H1 (cell line): ENCODE data around the gene POU2F1. TPM values are rescaled to one million over a fixed set of nuclear protein-coding genes. Genes with fewer than 3 reads are reported as not detected.

Experiments used
- CHD1 ChIP-seq: IDR thresholded peaks from 2 replicates; pipeline ENCODE4 v1.6.1; 2012; ENCODE audit warnings: low read depth, low read length, improper control_type of control experiment
- CTBP2 ChIP-seq: IDR thresholded peaks from 2 replicates; pipeline ENCODE4 v1.7.0; 2011; ENCODE audit warnings: borderline replicate concordance, mild to moderate bottlenecking, moderate library complexity, mixed read lengths, low read length; ENCODE audit not compliant: insufficient read depth, insufficient read length
- GABPA ChIP-seq: IDR thresholded peaks from 2 replicates; pipeline ENCODE4 v1.6.1; 2011; ENCODE audit warnings: mild to moderate bottlenecking, low read length, moderate library complexity, borderline replicate concordance; ENCODE audit not compliant: insufficient read depth
- HDAC2 ChIP-seq, 2 experiments: fragments of 300-600 bp in 1 of 2; sonication (generic) in 1 of 2; IDR thresholded peaks; 2 replicates each; pipeline ENCODE4 v1.6.1; 2011 to 2012; ENCODE audit warnings: low read depth in 2 of 2, low read length in 2 of 2, mild to moderate bottlenecking in 2 of 2, moderate library complexity in 2 of 2, borderline replicate concordance in 1 of 2, inconsistent platforms in 1 of 2
- KDM1A ChIP-seq: fragments of 200-600, 300-600 bp; sonication (generic); IDR thresholded peaks from 2 replicates; pipeline ENCODE4 v1.7.1; 2016; ENCODE audit warnings: mild to moderate bottlenecking, low read length, borderline replicate concordance
- POLR2AphosphoS5 ChIP-seq: IDR thresholded peaks from 2 replicates; pipeline ENCODE4 v1.6.1; 2011; ENCODE audit warnings: low read depth, low read length
- RXRA ChIP-seq: IDR thresholded peaks from 2 replicates; pipeline ENCODE4 v1.6.1; 2011; ENCODE audit warnings: low read depth, mild to moderate bottlenecking, low read length, moderate library complexity; ENCODE audit not compliant: insufficient read depth
- SP2 ChIP-seq: IDR thresholded peaks from 2 replicates; pipeline ENCODE4 v1.6.1; 2012; ENCODE audit warnings: mild to moderate bottlenecking, low read length, inconsistent platforms
- YY1 ChIP-seq: IDR thresholded peaks from 2 replicates; pipeline ENCODE4 v1.6.1; 2011; ENCODE audit warnings: low read depth, mild to moderate bottlenecking, low read length
- polyA plus RNA-seq, 7 experiments: library from polyadenylated mRNA; depleted of rRNA in 3 of 7; stranded (reverse) in 5 of 7; unstranded in 2 of 7; fragments of >200 nt in 5 of 7; fragments of 200-250 nt in 2 of 7; gene quantifications; 1 replicate in 5 of 7; 2 replicates in 1 of 7; 4 replicates in 1 of 7; pipeline versions ENCODE4 v1.2.1 to v1.2.3, GENCODE V29; 2011 to 2013; ENCODE audit warnings: missing spikeins in 2 of 7, mixed read lengths in 2 of 7
- total RNA-seq: library from RNA; stranded (reverse); fragmentation: NEBNext Ultra II Directional; extraction: Animal tissue kit (Norgen Biotek cat#: 25700); gene quantifications from 2 replicates; pipeline ENCODE4 v1.2.1, GENCODE V29; 2021
- TF ChIP-seq, protein P1 (sequence below): fragments of 300-600 bp; sonication (generic); IDR thresholded peaks from 2 replicates; pipeline ENCODE4 v1.7.1; 2012; ENCODE audit warnings: low read length, moderate library complexity, mild to moderate bottlenecking, inconsistent platforms; ENCODE audit not compliant: insufficient replicate concordance
- TF ChIP-seq, protein P2 (sequence below): IDR thresholded peaks from 2 replicates; pipeline ENCODE4 v1.6.1; 2012; ENCODE audit warnings: inconsistent platforms

Gene POU2F1
- total and polyA plus RNA-seq, 2 of the 8 experiments (the other 6 are each of a cell fraction or from before 2014, with no cell fraction given) = 37.0 to 57.2 TPM

DNA sequence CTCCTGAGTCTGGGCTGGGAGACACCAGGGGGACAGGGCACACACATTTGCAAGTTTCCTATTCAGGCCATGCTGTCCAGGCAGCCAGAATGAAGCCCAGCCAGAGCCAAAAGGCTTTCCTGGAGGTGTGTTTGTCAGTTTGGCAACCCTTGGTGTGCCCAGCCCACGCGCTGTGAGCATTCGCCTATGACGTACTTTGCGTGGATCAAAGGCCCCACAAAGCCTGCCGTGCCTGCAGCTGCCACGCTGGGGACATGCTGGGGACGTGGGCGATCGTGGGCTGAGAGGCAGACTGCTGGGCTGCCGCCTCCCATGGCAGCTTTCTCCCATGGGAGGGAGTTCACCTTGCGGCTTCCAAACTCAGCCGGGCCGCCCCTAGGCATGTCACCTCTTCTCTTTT lies 240.2 kb downstream of the POU2F1 start (continued):
- TF ChIP-seq, protein P1, sequence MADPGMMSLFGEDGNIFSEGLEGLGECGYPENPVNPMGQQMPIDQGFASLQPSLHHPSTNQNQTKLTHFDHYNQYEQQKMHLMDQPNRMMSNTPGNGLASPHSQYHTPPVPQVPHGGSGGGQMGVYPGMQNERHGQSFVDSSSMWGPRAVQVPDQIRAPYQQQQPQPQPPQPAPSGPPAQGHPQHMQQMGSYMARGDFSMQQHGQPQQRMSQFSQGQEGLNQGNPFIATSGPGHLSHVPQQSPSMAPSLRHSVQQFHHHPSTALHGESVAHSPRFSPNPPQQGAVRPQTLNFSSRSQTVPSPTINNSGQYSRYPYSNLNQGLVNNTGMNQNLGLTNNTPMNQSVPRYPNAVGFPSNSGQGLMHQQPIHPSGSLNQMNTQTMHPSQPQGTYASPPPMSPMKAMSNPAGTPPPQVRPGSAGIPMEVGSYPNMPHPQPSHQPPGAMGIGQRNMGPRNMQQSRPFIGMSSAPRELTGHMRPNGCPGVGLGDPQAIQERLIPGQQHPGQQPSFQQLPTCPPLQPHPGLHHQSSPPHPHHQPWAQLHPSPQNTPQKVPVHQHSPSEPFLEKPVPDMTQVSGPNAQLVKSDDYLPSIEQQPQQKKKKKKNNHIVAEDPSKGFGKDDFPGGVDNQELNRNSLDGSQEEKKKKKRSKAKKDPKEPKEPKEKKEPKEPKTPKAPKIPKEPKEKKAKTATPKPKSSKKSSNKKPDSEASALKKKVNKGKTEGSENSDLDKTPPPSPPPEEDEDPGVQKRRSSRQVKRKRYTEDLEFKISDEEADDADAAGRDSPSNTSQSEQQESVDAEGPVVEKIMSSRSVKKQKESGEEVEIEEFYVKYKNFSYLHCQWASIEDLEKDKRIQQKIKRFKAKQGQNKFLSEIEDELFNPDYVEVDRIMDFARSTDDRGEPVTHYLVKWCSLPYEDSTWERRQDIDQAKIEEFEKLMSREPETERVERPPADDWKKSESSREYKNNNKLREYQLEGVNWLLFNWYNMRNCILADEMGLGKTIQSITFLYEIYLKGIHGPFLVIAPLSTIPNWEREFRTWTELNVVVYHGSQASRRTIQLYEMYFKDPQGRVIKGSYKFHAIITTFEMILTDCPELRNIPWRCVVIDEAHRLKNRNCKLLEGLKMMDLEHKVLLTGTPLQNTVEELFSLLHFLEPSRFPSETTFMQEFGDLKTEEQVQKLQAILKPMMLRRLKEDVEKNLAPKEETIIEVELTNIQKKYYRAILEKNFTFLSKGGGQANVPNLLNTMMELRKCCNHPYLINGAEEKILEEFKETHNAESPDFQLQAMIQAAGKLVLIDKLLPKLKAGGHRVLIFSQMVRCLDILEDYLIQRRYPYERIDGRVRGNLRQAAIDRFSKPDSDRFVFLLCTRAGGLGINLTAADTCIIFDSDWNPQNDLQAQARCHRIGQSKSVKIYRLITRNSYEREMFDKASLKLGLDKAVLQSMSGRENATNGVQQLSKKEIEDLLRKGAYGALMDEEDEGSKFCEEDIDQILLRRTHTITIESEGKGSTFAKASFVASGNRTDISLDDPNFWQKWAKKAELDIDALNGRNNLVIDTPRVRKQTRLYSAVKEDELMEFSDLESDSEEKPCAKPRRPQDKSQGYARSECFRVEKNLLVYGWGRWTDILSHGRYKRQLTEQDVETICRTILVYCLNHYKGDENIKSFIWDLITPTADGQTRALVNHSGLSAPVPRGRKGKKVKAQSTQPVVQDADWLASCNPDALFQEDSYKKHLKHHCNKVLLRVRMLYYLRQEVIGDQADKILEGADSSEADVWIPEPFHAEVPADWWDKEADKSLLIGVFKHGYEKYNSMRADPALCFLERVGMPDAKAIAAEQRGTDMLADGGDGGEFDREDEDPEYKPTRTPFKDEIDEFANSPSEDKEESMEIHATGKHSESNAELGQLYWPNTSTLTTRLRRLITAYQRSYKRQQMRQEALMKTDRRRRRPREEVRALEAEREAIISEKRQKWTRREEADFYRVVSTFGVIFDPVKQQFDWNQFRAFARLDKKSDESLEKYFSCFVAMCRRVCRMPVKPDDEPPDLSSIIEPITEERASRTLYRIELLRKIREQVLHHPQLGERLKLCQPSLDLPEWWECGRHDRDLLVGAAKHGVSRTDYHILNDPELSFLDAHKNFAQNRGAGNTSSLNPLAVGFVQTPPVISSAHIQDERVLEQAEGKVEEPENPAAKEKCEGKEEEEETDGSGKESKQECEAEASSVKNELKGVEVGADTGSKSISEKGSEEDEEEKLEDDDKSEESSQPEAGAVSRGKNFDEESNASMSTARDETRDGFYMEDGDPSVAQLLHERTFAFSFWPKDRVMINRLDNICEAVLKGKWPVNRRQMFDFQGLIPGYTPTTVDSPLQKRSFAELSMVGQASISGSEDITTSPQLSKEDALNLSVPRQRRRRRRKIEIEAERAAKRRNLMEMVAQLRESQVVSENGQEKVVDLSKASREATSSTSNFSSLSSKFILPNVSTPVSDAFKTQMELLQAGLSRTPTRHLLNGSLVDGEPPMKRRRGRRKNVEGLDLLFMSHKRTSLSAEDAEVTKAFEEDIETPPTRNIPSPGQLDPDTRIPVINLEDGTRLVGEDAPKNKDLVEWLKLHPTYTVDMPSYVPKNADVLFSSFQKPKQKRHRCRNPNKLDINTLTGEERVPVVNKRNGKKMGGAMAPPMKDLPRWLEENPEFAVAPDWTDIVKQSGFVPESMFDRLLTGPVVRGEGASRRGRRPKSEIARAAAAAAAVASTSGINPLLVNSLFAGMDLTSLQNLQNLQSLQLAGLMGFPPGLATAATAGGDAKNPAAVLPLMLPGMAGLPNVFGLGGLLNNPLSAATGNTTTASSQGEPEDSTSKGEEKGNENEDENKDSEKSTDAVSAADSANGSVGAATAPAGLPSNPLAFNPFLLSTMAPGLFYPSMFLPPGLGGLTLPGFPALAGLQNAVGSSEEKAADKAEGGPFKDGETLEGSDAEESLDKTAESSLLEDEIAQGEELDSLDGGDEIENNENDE = no peak
- TF ChIP-seq KDM1A (no peak), POLR2AphosphoS5 (no peak), YY1 (no peak), GABPA (no peak), SP2 (no peak), HDAC2 (IDR thresholded peaks at IDR 0.05; ENCODE audit: borderline replicate concordance in 1 of 2, low read depth in 2 of 2, low read length in 2 of 2) (no peak), RXRA (no peak), CHD1 (no peak), CTBP2 (no peak)
- TF ChIP-seq, protein P2, sequence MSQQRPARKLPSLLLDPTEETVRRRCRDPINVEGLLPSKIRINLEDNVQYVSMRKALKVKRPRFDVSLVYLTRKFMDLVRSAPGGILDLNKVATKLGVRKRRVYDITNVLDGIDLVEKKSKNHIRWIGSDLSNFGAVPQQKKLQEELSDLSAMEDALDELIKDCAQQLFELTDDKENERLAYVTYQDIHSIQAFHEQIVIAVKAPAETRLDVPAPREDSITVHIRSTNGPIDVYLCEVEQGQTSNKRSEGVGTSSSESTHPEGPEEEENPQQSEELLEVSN = no peak
